Liver (tissue), 9 donors: Measurements from ENCODE around the gene CBX2. TPM values are rescaled to one million over a fixed set of nuclear protein-coding genes. Genes with fewer than 3 reads are reported as not detected.

Source experiments
- DNase-seq: peaks from one replicate; pipeline ENCODE4 v3.0.0-alpha.2; 2017; ENCODE audit warnings: low spot score
- H3K27ac ChIP-seq, 2 donors: one replicate each; pipeline ENCODE4 v1.7.0; 2013; ENCODE audit warnings: inconsistent platforms in 2 of 2, low read length in 2 of 2, control low read depth in 1 of 2, low read depth in 1 of 2, mild to moderate bottlenecking in 1 of 2
- H3K27me3 ChIP-seq, 4 donors: one replicate each; pipeline versions ENCODE4 v1.6.1 to v1.7.0; 2013; ENCODE audit warnings: low read length in 3 of 4, inconsistent platforms in 1 of 4, mild to moderate bottlenecking in 1 of 4, moderate library complexity in 1 of 4; ENCODE audit not compliant: control insufficient read depth in 4 of 4, insufficient read depth in 4 of 4
- H3K36me3 ChIP-seq, 4 donors: one replicate each; pipeline versions ENCODE4 v1.6.1 to v1.7.0; 2013; ENCODE audit warnings: low read length in 3 of 4, mild to moderate bottlenecking in 3 of 4, low read depth in 1 of 4, moderate library complexity in 1 of 4; ENCODE audit not compliant: control insufficient read depth in 4 of 4, insufficient read depth in 3 of 4
- H3K4me1 ChIP-seq, 4 donors: one replicate each; pipeline versions ENCODE4 v1.6.1 to v1.7.0; 2013; ENCODE audit warnings: low read length in 3 of 4, mild to moderate bottlenecking in 3 of 4, moderate library complexity in 1 of 4; ENCODE audit not compliant: control insufficient read depth in 4 of 4, insufficient read depth in 4 of 4
- H3K4me3 ChIP-seq, 3 donors: one replicate each; pipeline versions ENCODE4 v1.6.1 to v1.7.0; 2013; ENCODE audit warnings: low read length in 3 of 3, control low read depth in 1 of 3, low read depth in 1 of 3, mild to moderate bottlenecking in 1 of 3
- H3K9ac ChIP-seq, 2 donors: one replicate each; pipeline ENCODE4 v1.7.0; 2013; ENCODE audit warnings: low read length in 2 of 2, mild to moderate bottlenecking in 2 of 2, moderate library complexity in 2 of 2, control low read depth in 1 of 2, low read depth in 1 of 2
- H3K9me3 ChIP-seq, 4 donors: one replicate each; pipeline versions ENCODE4 v1.6.1 to v1.7.0; 2013; ENCODE audit warnings: low read length in 3 of 4; ENCODE audit not compliant: control insufficient read depth in 4 of 4
- EGR1 ChIP-seq, 2 donors: IDR thresholded peaks; 2 replicates each; pipeline ENCODE4 v1.6.1; 2016 to 2018; ENCODE audit warnings: antibody characterized with exemption in 2 of 2, low read depth in 2 of 2
- FOXA1 ChIP-seq: IDR thresholded peaks from 2 replicates; pipeline ENCODE4 v1.6.1; 2016; ENCODE audit warnings: antibody characterized with exemption
- FOXA2 ChIP-seq: IDR thresholded peaks from 2 replicates; pipeline ENCODE4 v1.6.1; 2016; ENCODE audit warnings: antibody characterized with exemption
- GABPA ChIP-seq, 2 donors: IDR thresholded peaks in 1 of 2; conservative IDR thresholded peaks in 1 of 2; 2 replicates each; pipeline ENCODE4 v1.6.1; 2016; ENCODE audit warnings: antibody characterized with exemption in 2 of 2, mild to moderate bottlenecking in 1 of 2, moderate library complexity in 1 of 2
- HNF4A ChIP-seq, 2 donors: conservative IDR thresholded peaks; 2 replicates each; pipeline ENCODE4 v1.6.1; 2016; ENCODE audit warnings: antibody characterized with exemption in 2 of 2, mild to moderate bottlenecking in 2 of 2
- HNF4G ChIP-seq: IDR thresholded peaks from 2 replicates; pipeline ENCODE4 v1.6.1; 2016; ENCODE audit warnings: antibody characterized with exemption
- JUND ChIP-seq, 2 donors: IDR thresholded peaks; 2 replicates each; pipeline ENCODE4 v1.6.1; 2016; ENCODE audit warnings: antibody characterized with exemption in 2 of 2
- NR2F2 ChIP-seq: IDR thresholded peaks from 2 replicates; pipeline ENCODE4 v1.6.1; 2016; ENCODE audit warnings: antibody characterized with exemption
- RAD21 ChIP-seq, 2 donors: IDR thresholded peaks; 2 replicates each; pipeline ENCODE4 v1.6.1; 2016; ENCODE audit warnings: antibody characterized with exemption in 2 of 2, mild to moderate bottlenecking in 2 of 2
- RXRA ChIP-seq, 2 donors: IDR thresholded peaks; 2 replicates each; pipeline ENCODE4 v1.6.1; 2017 to 2018; ENCODE audit warnings: antibody characterized with exemption in 2 of 2, mild to moderate bottlenecking in 1 of 2
- SP1 ChIP-seq: IDR thresholded peaks from 2 replicates; pipeline ENCODE4 v1.6.1; 2018; ENCODE audit warnings: antibody characterized with exemption, mild to moderate bottlenecking
- TAF1 ChIP-seq: conservative IDR thresholded peaks from 2 replicates; pipeline ENCODE4 v1.6.1; 2016; ENCODE audit warnings: antibody characterized with exemption, mild to moderate bottlenecking
- YY1 ChIP-seq: IDR thresholded peaks from 2 replicates; pipeline ENCODE4 v1.6.1; 2016; ENCODE audit warnings: antibody characterized with exemption, mild to moderate bottlenecking
- WGBS: extraction: QIAGEN DNeasy Blood & Tissue Kit; methylation state at CpG from one replicate; pipeline ENCODE4 v1.1.7; 2013; 5-methylcytosine and 5-hydroxymethylcytosine counted together
- polyA plus RNA-seq, 2 donors: library from polyadenylated mRNA; stranded (reverse) in 1 of 2; unstranded in 1 of 2; fragments of 200-250 nt in 1 of 2; fragments of >200 nt in 1 of 2; fragmentation: Nextera tagmentation in 1 of 2; extraction: Ambion mirVana in 1 of 2; gene quantifications; one replicate each; pipeline versions ENCODE4 v1.2.1 to v1.2.3, GENCODE V29; 2013 to 2015
- total RNA-seq, 2 donors: library from RNA; depleted of rRNA; stranded (reverse); fragments of >200 nt; gene quantifications; one replicate each; pipeline ENCODE4 v1.2.3, GENCODE V29; 2014
- TF ChIP-seq, protein P1 (sequence below): IDR thresholded peaks from 2 replicates; pipeline ENCODE4 v1.6.1; 2016; ENCODE audit warnings: antibody characterized with exemption
- TF ChIP-seq, protein P2 (sequence below): IDR thresholded peaks from 2 replicates; pipeline ENCODE4 v1.6.1; 2016; ENCODE audit warnings: antibody characterized with exemption, mild to moderate bottlenecking
- TF ChIP-seq, protein P3 (sequence below): IDR thresholded peaks from 2 replicates; pipeline ENCODE4 v1.6.1; 2016; ENCODE audit warnings: antibody characterized with exemption
- TF ChIP-seq, protein P4 (sequence below): IDR thresholded peaks from 2 replicates; pipeline ENCODE4 v1.6.1; 2016; ENCODE audit warnings: antibody characterized with exemption
- TF ChIP-seq, protein P5 (sequence below): fragments of 150-350 bp; IDR thresholded peaks from 2 replicates; pipeline ENCODE4 v1.5.1; 2017; ENCODE audit warnings: improper control_type of control experiment, low read depth, low read length; ENCODE audit not compliant: missing input control
- donor health status: healthy.
- donor health status: healthy.
- donor health status: healthy.
- donor health status: healthy.
- donor health status: healthy.

CBX2 gene
- total and polyA plus RNA-seq, 4 donors = 0.33 to 2.4 (median 0.53) TPM

DNA sequence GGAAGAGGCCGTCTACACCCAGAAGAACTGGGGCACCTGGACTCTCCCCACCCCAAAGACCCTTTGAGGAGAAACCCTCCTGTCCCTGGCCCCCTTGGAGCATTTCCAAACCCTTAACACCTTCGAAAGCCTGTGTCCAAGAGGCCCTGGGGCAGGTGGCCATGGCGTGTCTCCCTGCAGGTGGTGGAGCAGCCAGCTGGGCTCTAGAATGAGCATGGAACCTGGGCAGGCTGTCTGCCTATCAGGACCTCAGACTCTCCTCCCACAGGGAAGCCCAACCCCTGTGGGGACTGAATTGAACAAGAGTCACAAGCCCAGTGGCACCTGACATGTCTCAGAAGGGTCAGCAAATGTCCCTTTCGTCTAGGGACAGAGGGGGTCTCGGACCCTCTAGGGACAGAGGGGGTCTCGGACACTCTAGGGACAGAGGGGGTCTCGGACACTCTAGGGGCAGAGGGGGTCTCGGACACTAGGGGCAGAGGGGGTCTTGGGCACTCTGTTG, 52.9 kb downstream of the CBX2 start:
- Histone ChIP-seq H3K27me3 (no peaks in the 10 kb centered on the region), H3K9me3 (no peaks in the 10 kb centered on the region), H3K4me1 (peaks cover 14 to 40% (median 27%) of the 10 kb centered on the region in 4 donors), H3K36me3 (peaks cover 0 to 4% (median 1%) of the 10 kb centered on the region in 4 donors), H3K27ac (no peak overlapping the region), H3K4me3 (no peak overlapping the region), H3K9ac (no peak overlapping the region)
- TF ChIP-seq, protein P1, sequence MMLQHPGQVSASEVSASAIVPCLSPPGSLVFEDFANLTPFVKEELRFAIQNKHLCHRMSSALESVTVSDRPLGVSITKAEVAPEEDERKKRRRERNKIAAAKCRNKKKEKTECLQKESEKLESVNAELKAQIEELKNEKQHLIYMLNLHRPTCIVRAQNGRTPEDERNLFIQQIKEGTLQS = no peak
- TF ChIP-seq HNF4A (conservative IDR thresholded peaks at IDR 0.05) (no peak), TAF1 (no peak), NR2F2 (no peak), SP1 (no peak), GABPA (IDR thresholded peaks at IDR 0.05 in 1 of 2, conservative IDR thresholded peaks at IDR 0.05 in 1 of 2) (no peak), RXRA (IDR thresholded peaks at IDR 0.05) (no peak), FOXA2 (no peak), FOXA1 (no peak), RAD21 (IDR thresholded peaks at IDR 0.05) (no peak), EGR1 (IDR thresholded peaks at IDR 0.05; ENCODE audit: low read depth in 2 of 2) (no peak), YY1 (no peak), HNF4G (no peak), JUND (IDR thresholded peaks at IDR 0.05) (no peak)
- TF ChIP-seq, protein P2, sequence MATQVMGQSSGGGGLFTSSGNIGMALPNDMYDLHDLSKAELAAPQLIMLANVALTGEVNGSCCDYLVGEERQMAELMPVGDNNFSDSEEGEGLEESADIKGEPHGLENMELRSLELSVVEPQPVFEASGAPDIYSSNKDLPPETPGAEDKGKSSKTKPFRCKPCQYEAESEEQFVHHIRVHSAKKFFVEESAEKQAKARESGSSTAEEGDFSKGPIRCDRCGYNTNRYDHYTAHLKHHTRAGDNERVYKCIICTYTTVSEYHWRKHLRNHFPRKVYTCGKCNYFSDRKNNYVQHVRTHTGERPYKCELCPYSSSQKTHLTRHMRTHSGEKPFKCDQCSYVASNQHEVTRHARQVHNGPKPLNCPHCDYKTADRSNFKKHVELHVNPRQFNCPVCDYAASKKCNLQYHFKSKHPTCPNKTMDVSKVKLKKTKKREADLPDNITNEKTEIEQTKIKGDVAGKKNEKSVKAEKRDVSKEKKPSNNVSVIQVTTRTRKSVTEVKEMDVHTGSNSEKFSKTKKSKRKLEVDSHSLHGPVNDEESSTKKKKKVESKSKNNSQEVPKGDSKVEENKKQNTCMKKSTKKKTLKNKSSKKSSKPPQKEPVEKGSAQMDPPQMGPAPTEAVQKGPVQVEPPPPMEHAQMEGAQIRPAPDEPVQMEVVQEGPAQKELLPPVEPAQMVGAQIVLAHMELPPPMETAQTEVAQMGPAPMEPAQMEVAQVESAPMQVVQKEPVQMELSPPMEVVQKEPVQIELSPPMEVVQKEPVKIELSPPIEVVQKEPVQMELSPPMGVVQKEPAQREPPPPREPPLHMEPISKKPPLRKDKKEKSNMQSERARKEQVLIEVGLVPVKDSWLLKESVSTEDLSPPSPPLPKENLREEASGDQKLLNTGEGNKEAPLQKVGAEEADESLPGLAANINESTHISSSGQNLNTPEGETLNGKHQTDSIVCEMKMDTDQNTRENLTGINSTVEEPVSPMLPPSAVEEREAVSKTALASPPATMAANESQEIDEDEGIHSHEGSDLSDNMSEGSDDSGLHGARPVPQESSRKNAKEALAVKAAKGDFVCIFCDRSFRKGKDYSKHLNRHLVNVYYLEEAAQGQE = no peak
- TF ChIP-seq, protein P3, sequence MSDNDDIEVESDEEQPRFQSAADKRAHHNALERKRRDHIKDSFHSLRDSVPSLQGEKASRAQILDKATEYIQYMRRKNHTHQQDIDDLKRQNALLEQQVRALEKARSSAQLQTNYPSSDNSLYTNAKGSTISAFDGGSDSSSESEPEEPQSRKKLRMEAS = no peak
- TF ChIP-seq, protein P4, sequence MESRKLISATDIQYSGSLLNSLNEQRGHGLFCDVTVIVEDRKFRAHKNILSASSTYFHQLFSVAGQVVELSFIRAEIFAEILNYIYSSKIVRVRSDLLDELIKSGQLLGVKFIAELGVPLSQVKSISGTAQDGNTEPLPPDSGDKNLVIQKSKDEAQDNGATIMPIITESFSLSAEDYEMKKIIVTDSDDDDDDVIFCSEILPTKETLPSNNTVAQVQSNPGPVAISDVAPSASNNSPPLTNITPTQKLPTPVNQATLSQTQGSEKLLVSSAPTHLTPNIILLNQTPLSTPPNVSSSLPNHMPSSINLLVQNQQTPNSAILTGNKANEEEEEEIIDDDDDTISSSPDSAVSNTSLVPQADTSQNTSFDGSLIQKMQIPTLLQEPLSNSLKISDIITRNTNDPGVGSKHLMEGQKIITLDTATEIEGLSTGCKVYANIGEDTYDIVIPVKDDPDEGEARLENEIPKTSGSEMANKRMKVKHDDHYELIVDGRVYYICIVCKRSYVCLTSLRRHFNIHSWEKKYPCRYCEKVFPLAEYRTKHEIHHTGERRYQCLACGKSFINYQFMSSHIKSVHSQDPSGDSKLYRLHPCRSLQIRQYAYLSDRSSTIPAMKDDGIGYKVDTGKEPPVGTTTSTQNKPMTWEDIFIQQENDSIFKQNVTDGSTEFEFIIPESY = no peak
- TF ChIP-seq, protein P5, sequence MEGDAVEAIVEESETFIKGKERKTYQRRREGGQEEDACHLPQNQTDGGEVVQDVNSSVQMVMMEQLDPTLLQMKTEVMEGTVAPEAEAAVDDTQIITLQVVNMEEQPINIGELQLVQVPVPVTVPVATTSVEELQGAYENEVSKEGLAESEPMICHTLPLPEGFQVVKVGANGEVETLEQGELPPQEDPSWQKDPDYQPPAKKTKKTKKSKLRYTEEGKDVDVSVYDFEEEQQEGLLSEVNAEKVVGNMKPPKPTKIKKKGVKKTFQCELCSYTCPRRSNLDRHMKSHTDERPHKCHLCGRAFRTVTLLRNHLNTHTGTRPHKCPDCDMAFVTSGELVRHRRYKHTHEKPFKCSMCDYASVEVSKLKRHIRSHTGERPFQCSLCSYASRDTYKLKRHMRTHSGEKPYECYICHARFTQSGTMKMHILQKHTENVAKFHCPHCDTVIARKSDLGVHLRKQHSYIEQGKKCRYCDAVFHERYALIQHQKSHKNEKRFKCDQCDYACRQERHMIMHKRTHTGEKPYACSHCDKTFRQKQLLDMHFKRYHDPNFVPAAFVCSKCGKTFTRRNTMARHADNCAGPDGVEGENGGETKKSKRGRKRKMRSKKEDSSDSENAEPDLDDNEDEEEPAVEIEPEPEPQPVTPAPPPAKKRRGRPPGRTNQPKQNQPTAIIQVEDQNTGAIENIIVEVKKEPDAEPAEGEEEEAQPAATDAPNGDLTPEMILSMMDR = no peak
- no peak for DNase-seq
- WGBS = 93% methylated on average over 8 of the region's 8 CpGs
